ENCODE results near the gene FBXO3. TPM values are rescaled to one million over a fixed set of nuclear protein-coding genes. Genes with fewer than 3 reads are reported as not detected.

Gene FBXO3
- total and polyA plus RNA-seq, 12 donors = 21.9 to 72.5 (median 55.7) TPM

DNA sequence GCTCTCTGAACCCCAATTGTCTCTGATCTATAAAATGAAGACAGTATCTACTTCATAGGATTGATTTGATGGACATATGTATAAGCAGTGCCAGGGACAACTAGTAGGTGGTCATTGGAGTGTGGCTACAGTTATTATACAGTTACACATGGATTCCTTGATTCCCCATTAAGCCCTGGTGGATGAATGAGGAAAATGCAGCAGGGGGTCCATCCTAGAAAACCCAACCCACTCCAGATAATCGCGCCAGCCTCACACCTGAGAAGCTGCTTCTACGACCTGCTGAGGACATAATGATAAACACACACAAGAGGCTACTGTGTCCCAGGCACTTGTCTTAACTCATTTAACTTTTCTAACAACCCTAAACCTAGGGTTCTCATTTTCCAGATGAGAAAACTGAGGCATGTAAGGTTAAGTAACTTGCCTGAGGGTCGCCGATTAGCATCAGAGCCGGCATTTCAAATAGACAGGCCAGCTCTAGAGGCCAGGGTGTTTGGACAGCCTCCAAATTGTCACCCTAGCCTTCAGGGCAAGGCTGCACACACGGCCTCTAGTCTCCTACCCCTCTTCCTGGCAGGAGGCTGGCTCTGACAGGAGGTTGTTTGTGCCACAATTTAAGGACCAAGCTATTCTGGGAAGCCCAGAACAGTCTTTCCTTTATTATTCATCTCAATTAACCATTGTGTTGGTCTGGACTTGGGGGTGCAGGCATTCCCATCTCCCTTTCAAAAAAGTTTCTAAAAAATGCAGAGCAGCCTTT, 69.9 kb downstream of the FBXO3 start:
- no peak for ATAC-seq
- DNase-seq = no peak
- Histone ChIP-seq H3K9me3 (no peaks in the 10 kb centered on the region), H3K27ac (peak overlapping the region; percentile 24 to 92 (median 86)), H3K27me3 (no peaks in the 10 kb centered on the region), H3K4me1 (peaks cover 21 to 94% (median 88%) of the 10 kb centered on the region in 9 donors), H3K36me3 (peaks cover 0 to 46% (median 12%) of the 10 kb centered on the region in 9 donors), H3K4me3 (no peak overlapping the region)
- TF ChIP-seq, protein P1, sequence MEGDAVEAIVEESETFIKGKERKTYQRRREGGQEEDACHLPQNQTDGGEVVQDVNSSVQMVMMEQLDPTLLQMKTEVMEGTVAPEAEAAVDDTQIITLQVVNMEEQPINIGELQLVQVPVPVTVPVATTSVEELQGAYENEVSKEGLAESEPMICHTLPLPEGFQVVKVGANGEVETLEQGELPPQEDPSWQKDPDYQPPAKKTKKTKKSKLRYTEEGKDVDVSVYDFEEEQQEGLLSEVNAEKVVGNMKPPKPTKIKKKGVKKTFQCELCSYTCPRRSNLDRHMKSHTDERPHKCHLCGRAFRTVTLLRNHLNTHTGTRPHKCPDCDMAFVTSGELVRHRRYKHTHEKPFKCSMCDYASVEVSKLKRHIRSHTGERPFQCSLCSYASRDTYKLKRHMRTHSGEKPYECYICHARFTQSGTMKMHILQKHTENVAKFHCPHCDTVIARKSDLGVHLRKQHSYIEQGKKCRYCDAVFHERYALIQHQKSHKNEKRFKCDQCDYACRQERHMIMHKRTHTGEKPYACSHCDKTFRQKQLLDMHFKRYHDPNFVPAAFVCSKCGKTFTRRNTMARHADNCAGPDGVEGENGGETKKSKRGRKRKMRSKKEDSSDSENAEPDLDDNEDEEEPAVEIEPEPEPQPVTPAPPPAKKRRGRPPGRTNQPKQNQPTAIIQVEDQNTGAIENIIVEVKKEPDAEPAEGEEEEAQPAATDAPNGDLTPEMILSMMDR (IDR thresholded peaks at IDR 0.05) = no peak
- intact Hi-C loops (cut with DNase I) = loop anchor here in 2 of 10 donors (5.0 kb wide), 2 partner anchors 33 to 447 kb away; partner anchors contain the start of genes CD59 (in 1 of the 2) and HIPK3 (in 1 of the 2)
- 64 to 67% methylated on average over 7 of the region's 7 CpGs for WGBS, 2 donors

DNA sequence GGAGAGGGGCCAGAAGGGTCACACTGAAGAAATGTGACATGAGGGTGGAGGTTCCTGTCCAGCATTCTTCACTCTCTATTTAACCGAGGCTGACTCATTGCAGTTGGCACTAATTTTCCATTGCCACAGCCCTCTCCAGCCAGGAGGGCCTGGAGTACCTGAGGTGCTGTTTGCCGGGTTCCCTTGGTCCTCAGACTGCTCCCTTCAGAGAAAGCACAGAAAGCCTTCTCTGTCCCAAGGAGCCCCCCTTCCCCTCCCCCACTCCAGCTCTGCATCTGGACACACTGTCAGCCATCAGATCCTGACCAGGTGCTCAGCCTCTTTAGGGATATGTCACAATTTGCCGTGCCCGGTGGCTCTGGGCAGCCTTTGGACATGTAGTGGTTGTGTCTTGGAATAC, 70.5 kb downstream of the FBXO3 start:
- Histone ChIP-seq H3K36me3 (peaks cover 0 to 40% (median 7%) of the 10 kb centered on the region in 9 donors), H3K4me3 (no peak overlapping the region), H3K27me3 (no peaks in the 10 kb centered on the region), H3K4me1 (peaks cover 19 to 93% (median 87%) of the 10 kb centered on the region in 9 donors), H3K9me3 (no peaks in the 10 kb centered on the region), H3K27ac (peak overlapping the region; percentile 24 to 92 (median 86))
- TF ChIP-seq, protein P1 (IDR thresholded peaks at IDR 0.05) = no peak
- ATAC-seq (peak in 5 of 8 donors; percentile 2 to 32 (median 7)), DNase-seq (no peak)
- WGBS, 2 donors = 49 to 54% methylated on average over 4 of the region's 4 CpGs
- intact Hi-C loops (cut with DNase I) = loop anchor here in 2 of 10 donors (5.0 kb wide), 2 partner anchors 34 to 446 kb away; partner anchors contain the start of genes CD59 (in 1 of the 2) and HIPK3 (in 1 of the 2)

DNA sequence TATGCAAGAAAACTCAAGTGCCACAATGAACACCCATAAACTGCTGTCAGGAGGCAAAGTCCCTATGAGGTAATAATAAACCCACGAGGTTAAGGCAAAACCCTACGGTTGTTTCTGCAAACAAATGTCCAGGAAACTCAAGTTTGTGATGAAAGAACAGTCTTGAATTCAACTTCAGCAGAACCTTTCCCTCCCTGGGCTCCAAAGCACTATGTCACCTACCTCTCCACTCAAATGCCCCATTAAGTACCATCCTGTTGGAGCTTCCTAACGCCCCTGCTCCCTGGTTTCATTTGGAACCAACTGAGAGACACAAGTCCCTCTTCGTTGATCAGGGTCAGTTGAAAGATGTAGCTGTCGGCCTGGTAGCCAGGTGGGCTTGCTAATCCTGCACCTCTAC, 71.1 kb downstream of the FBXO3 start:
- WGBS, 2 donors = 74 to 75% methylated on average over 5 of the region's 5 CpGs
- TF ChIP-seq, protein P1 (IDR thresholded peaks at IDR 0.05) = no peak
- no peak for ATAC-seq
- Histone ChIP-seq H3K36me3 (peaks cover 0 to 34% (median 1%) of the 10 kb centered on the region in 9 donors), H3K4me1 (peaks cover 19 to 91% (median 81%) of the 10 kb centered on the region in 9 donors), H3K9me3 (no peaks in the 10 kb centered on the region), H3K27ac (peak overlapping the region; percentile 73 to 92 (median 86)), H3K4me3 (no peak overlapping the region), H3K27me3 (no peaks in the 10 kb centered on the region)
- DNase-seq = no peak
- intact Hi-C loops (cut with DNase I) = loop anchor here in 2 of 10 donors (5.0 kb wide), 2 partner anchors 34 to 446 kb away; partner anchors contain the start of genes CD59 (in 1 of the 2) and HIPK3 (in 1 of the 2)

All from heart right ventricle (tissue), 16 donors.